Limb (tissue), 2 donors: ENCODE results near the gene GRID1.

Source experiments
- DNase-seq, 2 donors: peaks; one replicate each; pipeline ENCODE4 v3.0.0-alpha.2; 2016; ENCODE audit errors: extremely low spot score in 2 of 2

Gene GRID1

GRCh38 chr10:86231796-86232560 lies 134.6 kb downstream of the GRID1 start:
- DNase-seq: no peak

- no peak for DNase-seq
These were observed 135.9 kb downstream of the GRID1 start for GRCh38 chr10:86230557-86231180.

GRCh38 chr10:86229811-86230556 lies 136.6 kb downstream of the GRID1 start:
- DNase-seq: no peak

- no peak for DNase-seq
These were observed 137.2 kb downstream of the GRID1 start for GRCh38 chr10:86229376-86229775.

GRCh38 chr10:86227501-86228258 lies 138.9 kb downstream of the GRID1 start:
- DNase-seq: no peak

- no peak for DNase-seq
These were observed 139.8 kb downstream of the GRID1 start for GRCh38 chr10:86226781-86227201.

GRCh38 chr10:86226016-86226415 lies 140.6 kb downstream of the GRID1 start:
- DNase-seq: no peak

- DNase-seq: no peak
These were observed 141.4 kb downstream of the GRID1 start for GRCh38 chr10:86225103-86225782.

- DNase-seq: no peak
These were observed 142.1 kb downstream of the GRID1 start for GRCh38 chr10:86224354-86225102.

- no peak for DNase-seq
These were observed 143.3 kb downstream of the GRID1 start for GRCh38 chr10:86223256-86223655.

- no peak for DNase-seq
These were observed 143.9 kb downstream of the GRID1 start for GRCh38 chr10:86222687-86223086.

- DNase-seq: no peak
These were observed 144.3 kb downstream of the GRID1 start for GRCh38 chr10:86222336-86222650.

GRCh38 chr10:86221442-86222335 lies 144.9 kb downstream of the GRID1 start:
- DNase-seq: no peak

GRCh38 chr10:86220626-86221025 lies 146.0 kb downstream of the GRID1 start:
- DNase-seq: no peak

- DNase-seq: no peak
These were observed 147.3 kb downstream of the GRID1 start for GRCh38 chr10:86219271-86219670.

- DNase-seq: no peak
These were observed 147.8 kb downstream of the GRID1 start for GRCh38 chr10:86218842-86219241.

- DNase-seq: no peak
These were observed 148.4 kb downstream of the GRID1 start for GRCh38 chr10:86218160-86218559.

- peak in 1 of 2 donors; percentile 6 for DNase-seq
These were observed 149.1 kb downstream of the GRID1 start for GRCh38 chr10:86217371-86218080.

GRCh38 chr10:86216886-86217285 lies 149.7 kb downstream of the GRID1 start:
- DNase-seq: no peak
